Measurements from ENCODE around the gene C9orf50. TPM values are rescaled to one million over a fixed set of nuclear protein-coding genes. Genes with fewer than 3 reads are reported as not detected.
"Not testable (repeated sequence)": the region's sequence is repeated elsewhere in the genome, so short reads cannot be mapped to it uniquely, and the experiment has no call there.

C9orf50 gene
- total RNA-seq, 1 donor from 2014 or later = not detected

DNA sequence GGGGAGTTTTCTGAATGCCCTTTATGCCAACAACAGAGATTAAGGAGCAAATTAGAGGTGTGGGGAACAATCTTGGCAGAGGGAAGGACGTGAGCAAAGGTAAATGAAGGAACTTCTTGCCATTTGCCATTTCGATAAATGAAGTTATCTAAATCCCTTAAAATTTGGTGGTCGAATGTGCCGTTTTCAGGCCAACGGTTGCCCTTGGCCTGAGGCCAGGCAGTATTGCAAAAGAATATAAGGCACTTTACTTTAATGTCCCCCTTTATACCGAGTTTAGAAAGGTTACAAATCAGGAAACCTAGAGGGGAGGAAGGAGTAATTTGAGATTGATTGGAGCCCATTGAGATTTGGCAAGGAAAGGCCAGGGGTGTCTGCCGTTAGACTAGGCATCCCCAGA is 26.3 kb downstream of the C9orf50 start:
- Mint-ChIP-seq H3K27ac (no peak overlapping the region), H3K4me3 (no peak overlapping the region), H3K9me3 (no peaks in the 10 kb centered on the region), H3K36me3 (ENCODE audit: low read depth) (peaks cover 2% of the 10 kb centered on the region), H3K27me3 (peaks cover 4% of the 10 kb centered on the region), H3K4me1 (peaks cover 27% of the 10 kb centered on the region)
- DNase-seq = no peak
- intact Hi-C loops (cut with micrococcal nuclease) = no loop called here

DNA sequence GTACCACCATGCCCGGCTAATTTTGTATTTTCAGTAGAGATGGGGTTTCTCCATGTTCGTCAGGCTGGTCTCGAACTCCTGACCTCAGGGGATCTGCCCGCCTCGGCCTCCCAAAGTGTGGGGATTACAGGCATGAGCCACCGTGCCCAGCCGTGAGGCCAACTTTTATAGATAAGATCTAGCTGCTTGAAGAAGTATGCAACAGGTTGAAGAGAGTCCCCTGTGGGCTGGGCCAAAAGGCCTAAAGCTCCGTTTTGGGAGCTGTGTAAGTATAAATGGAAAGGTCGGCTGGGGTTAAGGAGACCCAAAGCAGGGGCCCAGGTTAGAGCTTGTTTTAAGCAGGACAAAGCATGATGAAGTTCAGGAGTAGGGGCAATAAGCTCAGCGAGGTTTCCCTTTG is 28.1 kb downstream of the C9orf50 start:
- DNase-seq; H3K36me3 Mint-ChIP-seq (ENCODE audit: low read depth); H3K4me3 Mint-ChIP-seq; intact Hi-C loops (cut with micrococcal nuclease); H3K27ac Mint-ChIP-seq; H3K9me3 Mint-ChIP-seq; H3K27me3 Mint-ChIP-seq: not testable (repeated sequence)
- peaks cover 23% of the 10 kb centered on the region for H3K4me1 Mint-ChIP-seq

DNA sequence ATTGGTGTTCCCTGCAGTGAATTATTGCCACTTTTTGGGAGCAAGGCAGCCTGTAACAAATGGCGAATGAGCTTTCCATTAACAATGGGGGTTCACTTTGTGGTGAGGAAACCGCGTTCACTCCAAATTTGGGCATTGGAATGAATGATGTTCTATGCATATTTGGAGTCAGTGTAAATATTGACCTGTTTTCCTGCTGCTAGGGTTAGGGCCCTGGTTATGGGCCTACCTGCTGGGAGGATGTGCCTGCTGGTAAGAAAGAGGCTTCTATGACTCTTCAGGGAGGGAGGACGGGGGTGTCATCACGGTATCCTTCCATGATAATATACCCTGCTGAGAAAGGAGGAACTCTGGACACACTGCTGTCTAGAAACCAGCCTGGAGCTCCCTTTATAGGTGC is 29.0 kb downstream of the C9orf50 start:
- Mint-ChIP-seq H3K27ac (no peak overlapping the region), H3K4me3 (no peak overlapping the region), H3K36me3 (ENCODE audit: low read depth) (peaks cover 2% of the 10 kb centered on the region), H3K9me3 (no peaks in the 10 kb centered on the region), H3K4me1 (peaks cover 30% of the 10 kb centered on the region), H3K27me3 (peaks cover 9% of the 10 kb centered on the region)
- DNase-seq = no peak
- intact Hi-C loops (cut with micrococcal nuclease) = no loop called here

DNA sequence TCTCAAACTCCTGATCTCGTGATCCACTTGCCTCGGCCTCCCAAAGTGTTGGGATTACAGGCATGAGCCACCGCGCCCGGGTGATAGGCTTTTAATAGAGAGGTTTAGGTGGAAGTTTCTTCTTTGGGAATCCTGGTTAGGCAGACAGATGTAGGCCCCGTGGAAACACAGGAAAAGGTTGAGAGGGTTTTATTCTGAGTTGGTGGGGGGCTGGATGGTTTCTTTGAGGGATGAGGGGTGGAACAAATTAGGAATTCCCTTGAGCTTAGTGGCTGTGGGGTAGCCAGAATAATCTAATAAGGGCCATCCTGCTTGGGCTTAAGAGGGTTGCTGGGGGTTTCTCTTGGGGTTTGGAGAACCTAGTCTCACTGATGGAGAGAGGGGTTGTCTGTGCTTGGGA is 30.4 kb downstream of the C9orf50 start:
- Mint-ChIP-seq H3K27ac (no peak overlapping the region), H3K4me1 (peaks cover 32% of the 10 kb centered on the region), H3K9me3 (no peaks in the 10 kb centered on the region), H3K36me3 (ENCODE audit: low read depth) (peaks cover 2% of the 10 kb centered on the region), H3K4me3 (no peak overlapping the region), H3K27me3 (peaks cover 9% of the 10 kb centered on the region)
- no peak for DNase-seq
- intact Hi-C loops (cut with micrococcal nuclease) = no loop called here

DNA sequence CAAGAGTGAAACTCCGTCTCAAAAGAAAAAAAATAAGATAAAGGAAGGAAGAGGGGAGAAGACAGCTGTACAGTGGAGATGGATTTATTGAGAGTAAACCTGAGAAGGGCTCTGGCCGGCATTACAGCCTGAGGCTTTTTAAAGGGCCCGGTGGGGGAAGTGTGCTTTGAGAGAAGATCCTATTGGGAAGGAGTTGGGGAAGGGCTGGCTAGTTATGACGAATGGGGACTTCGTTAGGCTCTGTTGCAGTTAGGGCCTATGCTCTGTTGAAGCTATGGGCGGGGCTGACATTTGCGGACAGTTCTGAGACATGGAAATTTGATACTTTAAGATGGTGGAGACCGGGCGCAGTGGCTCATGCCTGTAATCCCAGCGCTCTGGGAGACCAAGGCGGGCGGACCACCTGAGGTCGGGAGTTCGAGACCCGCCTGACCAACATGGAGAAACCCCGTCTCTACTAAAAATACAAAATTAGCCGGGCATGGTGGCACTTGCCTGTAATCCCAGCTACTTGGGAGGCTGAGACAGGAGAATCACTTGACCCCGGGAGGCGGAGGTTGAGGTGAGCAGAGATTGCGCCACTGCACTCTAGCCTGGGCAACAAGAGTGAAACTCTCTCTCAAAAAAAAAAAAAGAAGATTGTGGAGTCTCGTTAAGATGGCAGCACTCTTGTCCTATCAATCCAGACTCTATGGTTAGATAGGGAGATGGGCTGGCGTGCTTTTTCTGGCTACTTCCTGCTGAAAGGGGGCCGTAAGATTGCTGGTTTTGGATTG is 33.2 kb downstream of the C9orf50 start:
- Mint-ChIP-seq H3K27ac (peak overlapping the region; percentile 54), H3K4me3 (no peak overlapping the region), H3K4me1 (peaks cover 48% of the 10 kb centered on the region), H3K9me3 (no peaks in the 10 kb centered on the region), H3K36me3 (ENCODE audit: low read depth) (peaks cover 6% of the 10 kb centered on the region), H3K27me3 (peaks cover 5% of the 10 kb centered on the region)
- no peak for DNase-seq
- intact Hi-C loops (cut with micrococcal nuclease) = no loop called here

DNA sequence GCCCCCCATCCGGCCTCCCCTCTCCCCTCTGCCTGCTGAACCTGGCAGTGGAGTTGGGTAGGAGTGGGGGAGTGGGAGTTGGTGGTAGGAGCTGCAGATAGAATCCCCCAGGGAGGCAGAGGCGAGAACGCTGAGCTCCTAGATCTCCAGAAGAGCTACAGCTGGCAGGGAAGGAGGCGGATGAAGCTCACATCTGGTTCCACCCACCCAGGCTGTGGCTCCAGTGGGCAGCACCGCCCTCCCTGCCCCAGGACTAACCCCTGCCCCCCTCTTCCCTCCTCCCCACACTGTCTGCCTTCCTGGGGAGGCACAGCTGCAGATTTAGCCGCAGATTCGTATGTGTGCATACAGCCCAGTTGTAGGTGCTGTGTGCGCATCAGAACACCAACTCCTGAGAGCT is 34.2 kb downstream of the C9orf50 start:
- H3K27ac Mint-ChIP-seq = peak overlapping the region; percentile 83
- peak overlapping the region; percentile 11 for H3K4me3 Mint-ChIP-seq
- peaks cover 55% of the 10 kb centered on the region for H3K4me1 Mint-ChIP-seq
- peaks cover 6% of the 10 kb centered on the region for H3K36me3 Mint-ChIP-seq (ENCODE audit: low read depth)
- intact Hi-C loops (cut with micrococcal nuclease) = loop anchor here (1.0 kb wide), 1 partner anchor 10 kb away; no protein-coding TSS in a partner anchor
- peaks cover 5% of the 10 kb centered on the region for H3K27me3 Mint-ChIP-seq
- peak; percentile 74 for DNase-seq
- H3K9me3 Mint-ChIP-seq = no peaks in the 10 kb centered on the region

DNA sequence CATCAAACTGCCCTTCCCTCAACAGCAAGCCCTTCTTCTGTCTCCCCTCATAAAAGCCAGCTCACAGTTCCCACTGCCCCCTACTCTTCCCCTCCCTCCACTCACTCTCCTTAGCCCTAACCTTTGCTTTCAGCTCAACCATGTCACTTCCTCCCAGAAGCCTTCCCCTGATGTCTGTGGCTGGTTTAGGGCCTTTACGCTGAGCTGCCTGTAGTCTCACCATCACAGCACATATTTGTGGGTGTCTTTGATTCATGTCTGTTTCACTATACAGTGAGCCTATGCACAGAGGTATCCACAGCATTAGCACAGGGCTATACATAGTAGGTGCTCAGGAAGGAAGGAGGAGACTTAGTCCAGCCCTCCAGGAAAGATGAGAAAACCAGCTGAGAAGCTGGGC is 34.7 kb downstream of the C9orf50 start:
- intact Hi-C loops (cut with micrococcal nuclease) = loop anchor here (1.0 kb wide), 1 partner anchor 10 kb away; no protein-coding TSS in a partner anchor
- peak overlapping the region; percentile 20 for H3K4me3 Mint-ChIP-seq
- peaks cover 58% of the 10 kb centered on the region for H3K4me1 Mint-ChIP-seq

DNA sequence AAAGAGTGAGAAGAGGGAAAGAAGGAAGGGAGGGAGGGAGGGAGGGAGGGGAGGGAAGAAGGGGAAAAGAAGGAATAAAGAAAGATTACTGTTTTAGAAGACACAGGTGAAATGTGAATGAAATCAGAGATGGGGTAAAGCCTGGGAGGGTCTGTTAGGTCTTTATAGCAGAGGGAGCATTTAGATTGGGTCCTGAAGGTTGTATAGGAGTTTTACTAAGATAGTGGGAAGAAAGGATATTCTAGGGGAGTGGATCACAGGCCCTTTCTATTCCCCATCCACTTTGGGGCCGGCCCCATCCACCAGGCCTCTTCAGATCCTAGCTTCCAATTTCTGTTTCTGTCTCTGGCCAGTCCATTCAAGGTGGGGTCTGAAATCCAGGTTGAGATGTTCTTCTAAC is 35.5 kb downstream of the C9orf50 start:
- Mint-ChIP-seq H3K27ac (peak overlapping the region; percentile 89), H3K9me3 (no peaks in the 10 kb centered on the region), H3K4me3 (no peak overlapping the region), H3K27me3 (peaks cover 5% of the 10 kb centered on the region), H3K4me1 (peaks cover 67% of the 10 kb centered on the region), H3K36me3 (ENCODE audit: low read depth) (peaks cover 5% of the 10 kb centered on the region)
- intact Hi-C loops (cut with micrococcal nuclease) = no loop called here
- no peak for DNase-seq

More for the DNA sequence above, 34.7 kb downstream of the C9orf50 start:
- peak; percentile 83 for DNase-seq
- peak overlapping the region; percentile 83 for H3K27ac Mint-ChIP-seq
- H3K27me3 Mint-ChIP-seq = peaks cover 5% of the 10 kb centered on the region
- H3K9me3 Mint-ChIP-seq = no peaks in the 10 kb centered on the region
- H3K36me3 Mint-ChIP-seq (ENCODE audit: low read depth) = peaks cover 6% of the 10 kb centered on the region

DNA sequence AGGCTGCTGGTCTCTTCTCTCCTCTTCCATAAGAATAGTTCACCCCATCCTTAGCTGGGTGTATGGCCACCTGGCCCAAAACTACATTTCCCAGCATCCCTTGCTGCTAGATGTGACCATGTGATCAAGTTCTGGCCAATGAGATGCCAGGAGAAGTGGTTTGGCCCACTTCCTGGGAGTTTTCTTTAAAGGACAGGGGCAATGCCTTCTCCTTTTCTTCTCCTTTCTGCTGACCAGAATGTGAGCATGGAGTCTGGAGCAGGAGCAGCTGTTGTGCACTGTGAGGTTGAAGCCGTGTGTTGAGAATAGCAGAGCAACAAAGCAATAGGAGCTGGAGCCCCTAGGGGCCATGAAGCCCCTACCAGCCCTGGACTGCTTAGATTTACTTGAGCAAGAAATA is 36.8 kb downstream of the C9orf50 start:
- Mint-ChIP-seq H3K36me3 (ENCODE audit: low read depth) (peaks cover 6% of the 10 kb centered on the region), H3K4me1 (peaks cover 80% of the 10 kb centered on the region), H3K27me3 (peaks cover 5% of the 10 kb centered on the region), H3K9me3 (no peaks in the 10 kb centered on the region), H3K27ac (peak overlapping the region; percentile 89), H3K4me3 (peak overlapping the region; percentile 24)
- intact Hi-C loops (cut with micrococcal nuclease) = loop anchor here (5.0 kb wide), 1 partner anchor 87 kb away; no protein-coding TSS in a partner anchor
- DNase-seq = peak; percentile 92

DNA sequence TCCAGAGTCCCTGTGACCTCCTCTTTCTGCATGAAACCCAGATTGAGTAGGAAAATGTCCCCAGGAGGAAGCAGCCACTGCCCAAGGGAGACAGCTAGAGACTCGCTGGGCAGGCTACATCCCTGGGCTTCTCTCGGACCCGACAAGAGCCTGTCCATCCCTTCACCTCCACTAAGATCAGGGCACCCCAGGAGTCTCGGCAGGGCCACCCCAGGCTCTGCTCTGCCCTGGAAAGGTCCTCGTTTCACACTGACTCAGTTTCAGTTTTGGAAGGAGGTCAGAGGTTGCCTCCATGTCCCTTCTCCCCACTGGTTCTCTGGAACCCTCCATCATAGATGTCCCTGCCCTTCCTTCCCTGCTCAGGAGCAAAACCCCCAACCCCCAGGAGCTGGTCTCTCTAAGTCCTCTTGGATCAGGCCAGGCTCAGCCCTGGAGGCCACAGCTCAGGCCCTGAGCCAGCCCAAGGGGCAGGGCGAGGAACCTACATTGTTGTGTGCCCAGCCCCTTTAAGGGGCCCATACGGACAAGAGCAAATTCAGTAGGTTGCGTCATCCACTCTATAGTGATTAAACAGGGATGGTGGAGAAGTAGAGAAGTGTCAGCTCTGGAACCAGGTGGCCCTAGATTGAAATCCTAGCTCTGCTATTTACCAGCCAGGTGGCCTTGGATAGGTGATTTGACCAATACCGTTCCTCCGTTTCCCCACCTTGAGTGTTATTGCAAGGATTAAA is 37.4 kb downstream of the C9orf50 start:
- no peak for DNase-seq
- Mint-ChIP-seq H3K4me1 (peaks cover 83% of the 10 kb centered on the region), H3K36me3 (ENCODE audit: low read depth) (peaks cover 6% of the 10 kb centered on the region), H3K27ac (peak overlapping the region; percentile 91), H3K9me3 (no peaks in the 10 kb centered on the region), H3K4me3 (peak overlapping the region; percentile 71), H3K27me3 (no peaks in the 10 kb centered on the region)
- intact Hi-C loops (cut with micrococcal nuclease) = loop anchor here (5.0 kb wide), 1 partner anchor 86 kb away; no protein-coding TSS in a partner anchor

DNA sequence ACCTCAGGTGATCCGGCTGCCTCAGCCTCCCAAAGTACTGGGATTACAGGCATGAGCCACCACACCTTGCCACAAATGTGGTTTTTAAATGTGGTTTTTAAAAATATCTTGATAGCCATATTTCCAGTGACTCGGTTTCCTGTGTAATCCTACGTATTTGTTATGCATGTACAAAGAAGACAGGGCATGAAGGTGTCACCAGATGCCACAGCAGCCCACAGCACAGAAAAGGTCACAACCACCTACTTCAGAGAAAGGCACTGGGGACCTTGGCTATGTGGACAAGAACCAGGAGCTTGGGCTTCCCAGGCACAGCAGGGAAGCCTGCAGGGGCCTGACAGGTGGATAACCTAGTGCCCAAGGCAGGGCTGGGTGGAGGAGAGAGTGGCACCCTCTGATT is 38.0 kb downstream of the C9orf50 start:
- Mint-ChIP-seq H3K36me3 (ENCODE audit: low read depth) (peaks cover 6% of the 10 kb centered on the region), H3K9me3 (no peaks in the 10 kb centered on the region), H3K27ac (peak overlapping the region; percentile 91), H3K4me1 (peaks cover 83% of the 10 kb centered on the region), H3K4me3 (peak overlapping the region; percentile 81), H3K27me3 (no peaks in the 10 kb centered on the region)
- intact Hi-C loops (cut with micrococcal nuclease) = loop anchor here (5.0 kb wide), 1 partner anchor 86 kb away; no protein-coding TSS in a partner anchor
- peak; percentile 76 for DNase-seq

DNA sequence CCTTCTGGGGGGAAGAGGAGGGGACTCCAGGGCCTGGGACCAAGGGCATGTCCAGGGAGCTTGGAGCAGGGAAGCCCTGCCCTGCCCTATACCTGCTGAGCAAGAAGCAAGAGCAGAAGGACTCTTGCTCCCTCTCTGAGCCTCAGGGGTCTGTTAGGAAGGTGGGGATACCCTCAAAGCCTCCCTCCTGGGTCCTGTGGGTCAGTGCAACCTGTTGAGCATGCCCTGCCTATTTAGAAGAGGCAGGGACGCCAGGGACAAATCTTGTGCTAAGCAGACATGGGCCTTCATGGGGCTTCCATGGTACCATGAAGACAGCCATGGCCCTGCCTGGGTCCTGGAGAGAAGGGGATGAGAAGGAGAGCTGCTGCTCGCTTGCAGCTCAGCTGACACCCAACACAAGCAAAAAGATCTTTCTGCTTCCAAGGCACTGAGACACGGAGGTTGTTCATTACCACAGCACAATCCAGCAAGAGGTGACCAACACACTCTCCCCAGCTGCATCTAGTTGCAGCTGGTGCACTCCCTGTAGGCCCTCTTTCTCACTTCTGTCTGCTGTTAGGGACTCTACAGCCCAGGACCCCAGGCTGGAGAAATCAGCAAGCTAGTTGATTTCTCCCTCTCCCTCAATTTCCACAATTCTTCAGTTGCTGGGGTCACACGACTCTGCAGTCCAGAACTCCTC is 39.3 kb downstream of the C9orf50 start:
- intact Hi-C loops (cut with micrococcal nuclease) = loop anchor here (2.0 to 5.0 kb wide), 2 partner anchors 15 to 84 kb away; no protein-coding TSS in a partner anchor
- Mint-ChIP-seq H3K4me3 (peak overlapping the region; percentile 81), H3K27ac (peak overlapping the region; percentile 91)

DNA sequence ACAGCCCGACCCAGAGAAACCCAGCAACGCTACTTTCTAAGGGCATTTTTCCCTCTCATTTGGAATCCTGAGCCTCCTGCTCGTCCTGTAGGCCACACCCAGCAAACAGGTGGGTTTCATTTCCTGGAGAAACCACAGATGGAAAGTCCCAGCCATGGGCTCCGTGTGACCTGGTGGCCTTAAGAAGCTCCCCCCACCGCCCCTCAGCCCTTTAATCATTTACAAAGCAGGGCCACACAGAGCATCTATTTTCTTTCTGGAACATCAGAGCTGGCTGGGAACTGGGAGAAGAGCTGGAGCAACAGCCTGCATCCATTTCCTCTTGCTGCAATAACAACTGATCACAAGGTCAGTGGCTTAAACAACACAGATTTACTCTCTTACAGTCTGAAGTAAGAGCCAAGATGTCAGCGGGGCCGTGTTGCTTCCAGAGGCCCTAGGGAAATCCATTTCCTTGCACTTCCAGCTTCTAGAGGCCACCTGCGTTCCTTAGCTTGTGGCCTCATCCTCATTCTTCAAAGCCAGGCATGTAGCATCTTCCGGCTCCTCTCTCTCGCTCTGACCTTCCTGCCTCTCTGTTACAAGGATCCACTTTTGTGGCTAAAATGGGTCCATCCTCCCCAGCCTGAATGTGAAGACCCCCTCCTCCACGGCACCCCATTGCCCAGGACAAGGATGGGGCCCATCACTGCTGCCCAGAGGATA is 40.5 kb downstream of the C9orf50 start:
- peak overlapping the region; percentile 81 for H3K4me3 Mint-ChIP-seq
- peaks cover 80% of the 10 kb centered on the region for H3K4me1 Mint-ChIP-seq
- peak overlapping the region; percentile 87 for H3K27ac Mint-ChIP-seq
- peaks cover 6% of the 10 kb centered on the region for H3K36me3 Mint-ChIP-seq (ENCODE audit: low read depth)
- no peaks in the 10 kb centered on the region for H3K27me3 Mint-ChIP-seq
- intact Hi-C loops (cut with micrococcal nuclease) = loop anchor here (2.0 to 5.0 kb wide), 2 partner anchors 16 to 83 kb away; no protein-coding TSS in a partner anchor
- peak; percentile 93 for DNase-seq
- no peaks in the 10 kb centered on the region for H3K9me3 Mint-ChIP-seq

More for the DNA sequence above, 39.3 kb downstream of the C9orf50 start:
- H3K27me3 Mint-ChIP-seq = no peaks in the 10 kb centered on the region
- H3K36me3 Mint-ChIP-seq (ENCODE audit: low read depth) = peaks cover 6% of the 10 kb centered on the region
- no peak for DNase-seq
- H3K9me3 Mint-ChIP-seq = no peaks in the 10 kb centered on the region
- H3K4me1 Mint-ChIP-seq = peaks cover 80% of the 10 kb centered on the region

Data from activated CD4-positive, alpha-beta T cell treated with anti-CD3 and anti-CD28 coated beads, Interleukin-2, amount 10 ng/mL, durations not matched to agents 24 days and 14 days (primary cell).